Thyroid gland (tissue), 4 donors: ENCODE data around the gene ANKRD49. TPM values are rescaled to one million over a fixed set of nuclear protein-coding genes. Genes with fewer than 3 reads are reported as not detected.

ENCODE experiments used
- DNase-seq, 2 donors: peaks; one replicate each; pipeline ENCODE4 v3.0.0-alpha.2; 2019
- H3K27ac ChIP-seq, 3 donors: fragments of 200-600 bp; sonication (generic); 1 replicate in 2 of 3; 2 replicates in 1 of 3; pipeline ENCODE4 v1.5.1; 2016 to 2019; ENCODE audit warnings: mild to moderate bottlenecking in 1 of 3, moderate library complexity in 1 of 3
- H3K27me3 ChIP-seq: fragments of 200-600 bp; sonication (generic); one replicate; pipeline ENCODE4 v1.5.1; 2019
- H3K36me3 ChIP-seq, 2 donors: fragments of 200-600 bp; sonication (generic); one replicate each; pipeline ENCODE4 v1.5.1; 2016 to 2019
- H3K4me1 ChIP-seq, 2 donors: fragments of 200-600 bp; sonication (generic); one replicate each; pipeline ENCODE4 v1.5.1; 2017 to 2019
- H3K4me3 ChIP-seq, 3 donors: fragments of 200-600 bp; sonication (generic); replicated peaks in 1 of 3; 1 replicate in 2 of 3; 2 replicates in 1 of 3; pipeline ENCODE4 v1.5.1; 2016; ENCODE audit warnings: mild to moderate bottlenecking in 1 of 3
- H3K9me3 ChIP-seq: fragments of 200-600 bp; sonication (generic); one replicate; pipeline ENCODE4 v1.5.1; 2017
- POLR2A ChIP-seq, 2 donors: fragments of 450-650 bp; IDR thresholded peaks; one replicate each; pipeline ENCODE4 v1.6.1; 2017; ENCODE audit warnings: antibody characterized with exemption in 2 of 2, mild to moderate bottlenecking in 2 of 2, moderate library complexity in 1 of 2
- WGBS, 2 donors: methylation state at CpG; one replicate each; pipeline ENCODE4 v1.1.5; 2017; 5-methylcytosine and 5-hydroxymethylcytosine counted together
- intact Hi-C: fragments of 100-400 bp; cut with DNase I; formaldehyde crosslinking; loops from one replicate; pipeline ENCODE4 v1.15.1; 2023
- total RNA-seq, 4 donors: library from RNA; depleted of rRNA; stranded (reverse); fragments of >200 nt; gene quantifications; one replicate each; pipeline ENCODE4 v1.2.3, GENCODE V29; 2016
- TF ChIP-seq, protein P1 (sequence below), 6 experiments: fragments of 200-600 bp in 3 of 6; fragments of 450-650 bp in 3 of 6; sonication (generic) in 3 of 6; IDR thresholded peaks; one replicate each; pipeline ENCODE4 v1.5.1; 2016 to 2019; ENCODE audit warnings: antibody characterized with exemption in 6 of 6, mild to moderate bottlenecking in 2 of 6, inconsistent platforms in 1 of 6, moderate library complexity in 1 of 6

Gene ANKRD49
- total RNA-seq, 4 donors from 2014 or later = 29.8 to 61.4 (median 32.2) TPM

GRCh38 chr11:94526645-94527438 lies 33.1 kb downstream of the ANKRD49 start:
- Histone ChIP-seq H3K4me3 (no peak overlapping the region), H3K27ac (no peak overlapping the region), H3K27me3 (no peaks in the 10 kb centered on the region), H3K9me3 (no peaks in the 10 kb centered on the region), H3K4me1 (peaks cover 12 to 14% of the 10 kb centered on the region in 2 donors), H3K36me3 (no peaks in the 10 kb centered on the region)
- WGBS, 2 donors = 57% methylated on average over 4 of the region's 4 CpGs
- intact Hi-C loops = no loop called here
- no peak for DNase-seq
- TF ChIP-seq, protein P1, sequence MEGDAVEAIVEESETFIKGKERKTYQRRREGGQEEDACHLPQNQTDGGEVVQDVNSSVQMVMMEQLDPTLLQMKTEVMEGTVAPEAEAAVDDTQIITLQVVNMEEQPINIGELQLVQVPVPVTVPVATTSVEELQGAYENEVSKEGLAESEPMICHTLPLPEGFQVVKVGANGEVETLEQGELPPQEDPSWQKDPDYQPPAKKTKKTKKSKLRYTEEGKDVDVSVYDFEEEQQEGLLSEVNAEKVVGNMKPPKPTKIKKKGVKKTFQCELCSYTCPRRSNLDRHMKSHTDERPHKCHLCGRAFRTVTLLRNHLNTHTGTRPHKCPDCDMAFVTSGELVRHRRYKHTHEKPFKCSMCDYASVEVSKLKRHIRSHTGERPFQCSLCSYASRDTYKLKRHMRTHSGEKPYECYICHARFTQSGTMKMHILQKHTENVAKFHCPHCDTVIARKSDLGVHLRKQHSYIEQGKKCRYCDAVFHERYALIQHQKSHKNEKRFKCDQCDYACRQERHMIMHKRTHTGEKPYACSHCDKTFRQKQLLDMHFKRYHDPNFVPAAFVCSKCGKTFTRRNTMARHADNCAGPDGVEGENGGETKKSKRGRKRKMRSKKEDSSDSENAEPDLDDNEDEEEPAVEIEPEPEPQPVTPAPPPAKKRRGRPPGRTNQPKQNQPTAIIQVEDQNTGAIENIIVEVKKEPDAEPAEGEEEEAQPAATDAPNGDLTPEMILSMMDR (IDR thresholded peaks at IDR 0.05) = no peak
- no peak for TF ChIP-seq POLR2A (IDR thresholded peaks at IDR 0.05)

DNA sequence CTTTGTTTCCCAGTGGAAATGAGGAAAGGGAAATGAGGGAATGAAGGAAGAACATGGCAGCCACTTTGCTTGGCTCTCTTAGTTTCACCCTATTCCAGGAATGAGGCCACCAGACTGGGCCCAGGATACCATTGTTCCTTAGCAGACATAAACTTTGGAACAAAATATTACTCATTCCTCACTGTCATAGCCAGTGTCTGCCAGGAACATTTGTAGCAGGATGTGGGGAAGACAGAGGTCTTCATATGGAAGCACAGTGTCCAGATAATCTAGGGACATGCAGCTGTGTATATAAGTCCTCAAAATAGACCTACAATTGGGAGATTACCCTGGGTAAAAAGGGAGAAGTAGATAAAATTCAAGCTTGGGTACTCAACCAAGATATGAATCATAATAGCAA lies 34.8 kb downstream of the ANKRD49 start:
- Histone ChIP-seq H3K36me3 (no peaks in the 10 kb centered on the region), H3K4me1 (peaks cover 12 to 14% of the 10 kb centered on the region in 2 donors), H3K9me3 (no peaks in the 10 kb centered on the region), H3K27me3 (no peaks in the 10 kb centered on the region), H3K27ac (no peak overlapping the region), H3K4me3 (no peak overlapping the region)
- intact Hi-C loops = no loop called here
- DNase-seq = no peak
- TF ChIP-seq POLR2A (IDR thresholded peaks at IDR 0.05) = no peak
- TF ChIP-seq, protein P1 (IDR thresholded peaks at IDR 0.05) = no peak

- no peak overlapping the region for H3K4me3 ChIP-seq
- no peaks in the 10 kb centered on the region for H3K36me3 ChIP-seq
- WGBS, 2 donors = 92 to 94% methylated on average over 3 of the region's 3 CpGs
Observed at GRCh38 chr11:94532211-94532610, 38.4 kb downstream of the ANKRD49 start.

DNA sequence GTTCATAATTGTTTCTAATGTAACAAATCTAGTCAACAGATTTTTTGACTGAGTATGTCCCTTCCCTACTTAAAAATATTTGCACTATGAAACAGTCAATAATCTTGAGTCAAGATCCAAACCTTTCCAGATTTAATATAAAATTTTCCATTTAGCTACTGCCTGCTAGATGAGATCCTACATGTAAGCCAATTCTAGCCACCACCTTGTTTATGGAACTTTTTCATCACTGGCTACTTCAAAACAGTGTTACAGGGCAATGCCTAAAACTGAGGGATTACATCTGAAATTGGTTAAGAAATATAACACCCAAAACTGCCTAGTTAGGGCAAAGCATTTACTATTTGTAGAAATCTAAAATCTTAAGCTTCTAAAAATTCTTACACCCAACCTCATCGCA lies 39.4 kb downstream of the ANKRD49 start:
- Histone ChIP-seq H3K27ac (no peak overlapping the region), H3K9me3 (no peaks in the 10 kb centered on the region), H3K4me3 (no peak overlapping the region), H3K4me1 (peaks cover 6 to 10% of the 10 kb centered on the region in 2 donors), H3K27me3 (no peaks in the 10 kb centered on the region), H3K36me3 (no peaks in the 10 kb centered on the region)
- intact Hi-C loops = no loop called here
- no peak for TF ChIP-seq POLR2A (IDR thresholded peaks at IDR 0.05)
- 80 to 92% methylated on average over 1 of the region's 1 CpG for WGBS, 2 donors
- no peak for DNase-seq

More at GRCh38 chr11:94532211-94532610, 38.4 kb downstream of the ANKRD49 start:
- intact Hi-C loops = no loop called here
- Histone ChIP-seq H3K9me3 (no peaks in the 10 kb centered on the region), H3K27ac (no peak overlapping the region), H3K4me1 (peaks cover 4 to 7% of the 10 kb centered on the region in 2 donors), H3K27me3 (no peaks in the 10 kb centered on the region)
- no peak for DNase-seq
- TF ChIP-seq, protein P1 (IDR thresholded peaks at IDR 0.05) = no peak
- no peak for TF ChIP-seq POLR2A (IDR thresholded peaks at IDR 0.05)

DNA sequence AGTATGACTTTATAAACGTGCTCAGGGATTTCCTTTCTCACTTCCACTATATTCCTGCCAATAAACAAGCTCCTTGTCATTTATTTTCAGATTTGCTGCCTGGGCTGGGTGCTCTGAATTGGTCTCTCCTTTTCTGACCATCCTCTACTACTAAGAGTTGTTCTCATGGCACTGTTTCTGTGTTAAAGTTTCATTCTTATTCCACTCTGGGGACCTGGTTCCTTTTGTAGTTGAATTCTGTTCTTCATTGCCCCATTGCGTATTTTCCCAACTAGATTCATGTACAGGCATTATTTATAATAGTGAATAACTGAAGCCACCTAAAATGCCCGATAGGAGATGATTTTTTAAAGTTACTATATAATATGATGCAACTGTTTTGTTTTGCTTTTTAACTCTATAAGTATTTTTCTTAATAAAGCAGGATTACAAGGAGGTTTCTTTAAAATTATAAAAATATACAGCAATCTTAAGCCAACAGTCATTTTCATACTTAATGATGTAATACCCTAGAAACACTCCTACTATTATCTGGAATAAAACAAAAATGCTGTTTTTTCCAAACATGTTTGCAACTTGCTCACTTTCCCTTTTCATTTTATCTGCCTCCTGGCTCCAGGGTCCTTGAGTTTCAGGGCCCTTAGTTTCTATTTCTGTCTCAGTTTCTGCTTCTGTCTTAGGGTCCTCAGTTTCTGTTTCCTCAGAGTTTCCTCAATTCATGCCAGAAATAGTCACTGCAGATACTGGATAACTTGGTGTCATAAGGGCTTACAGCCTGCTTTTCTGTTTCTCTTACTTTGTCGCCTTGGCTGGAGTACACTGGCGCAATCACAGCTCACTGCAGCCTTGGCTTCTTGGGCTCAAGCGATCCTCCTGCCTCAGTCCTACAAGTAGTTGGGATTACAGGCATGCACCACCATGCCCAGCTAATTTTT lies 40.2 kb downstream of the ANKRD49 start:
- intact Hi-C loops = no loop called here
- H3K27ac ChIP-seq = peak overlapping the region in 1 of 3 donors; percentile 18
- H3K4me1 ChIP-seq = peaks cover 6 to 10% of the 10 kb centered on the region in 2 donors
- no peak for DNase-seq
- TF ChIP-seq, protein P1 (IDR thresholded peaks at IDR 0.05) = no peak
- WGBS, 2 donors = 72 to 82% methylated on average over 6 of the region's 6 CpGs
- H3K36me3 ChIP-seq = no peaks in the 10 kb centered on the region
- H3K9me3 ChIP-seq = no peaks in the 10 kb centered on the region
- H3K27me3 ChIP-seq = no peaks in the 10 kb centered on the region
- no peak overlapping the region for H3K4me3 ChIP-seq
